Stimulated activated CD4-positive, alpha-beta T cell treated with anti-CD3 and anti-CD28 coated beads, Interleukin-12 subunit alpha, Interleukin-12 subunit beta, amount 100 ng/mL, for 48 hours (primary cell): Measurements from ENCODE around the gene RGR.

Experiments
- DNase-seq, 3 donors: peaks; one replicate each; pipeline ENCODE4 v3.0.0-alpha.2; 2020; ENCODE audit warnings: low read depth in 2 of 3, low spot score in 1 of 3

The RGR gene

GRCh38 chr10:84244651-84245270, at the start of gene RGR:
Gene RGR (plus strand): TSS chr10:84245053. CDS start chr10:84245091, 38 bp downstream.
- DNase-seq, result no peak

- DNase-seq, result no peak
Observed at GRCh38 chr10:84196083-84196482, 48.8 kb upstream of the RGR start.

- DNase-seq, result no peak
Observed at GRCh38 chr10:84196941-84197340, 47.9 kb upstream of the RGR start.

GRCh38 chr10:84197643-84198042, 47.2 kb upstream of the RGR start:
- no peak for DNase-seq

GRCh38 chr10:84198206-84198915, 46.5 kb upstream of the RGR start:
- no peak for DNase-seq

GRCh38 chr10:84200537-84201243, 44.2 kb upstream of the RGR start:
- no peak for DNase-seq

GRCh38 chr10:84201244-84201606, 43.6 kb upstream of the RGR start:
- DNase-seq, result no peak

GRCh38 chr10:84201682-84202081, 43.2 kb upstream of the RGR start:
- DNase-seq, result no peak

- DNase-seq, result no peak
Observed at GRCh38 chr10:84202349-84202748, 42.5 kb upstream of the RGR start.

GRCh38 chr10:84204122-84204521, 40.7 kb upstream of the RGR start:
- DNase-seq, result no peak

GRCh38 chr10:84204610-84205009, 40.2 kb upstream of the RGR start:
- no peak for DNase-seq

GRCh38 chr10:84205049-84205852, 39.6 kb upstream of the RGR start:
- DNase-seq, result peak; percentile 50 to 68 (median 59)

- DNase-seq, result no peak
Observed at GRCh38 chr10:84205853-84206525, 38.9 kb upstream of the RGR start.

GRCh38 chr10:84208023-84208422, 36.8 kb upstream of the RGR start:
- no peak for DNase-seq

GRCh38 chr10:84211566-84211965, 33.3 kb upstream of the RGR start:
- DNase-seq, result no peak

GRCh38 chr10:84212014-84212413, 32.8 kb upstream of the RGR start:
- DNase-seq, result no peak

- no peak for DNase-seq
Observed at GRCh38 chr10:84213076-84213475, 31.8 kb upstream of the RGR start.

- no peak for DNase-seq
Observed at GRCh38 chr10:84214046-84214572, 30.7 kb upstream of the RGR start.

GRCh38 chr10:84214612-84215235, 30.1 kb upstream of the RGR start:
- DNase-seq, result peak; percentile 8 to 48 (median 26)

GRCh38 chr10:84216834-84217233, 28.0 kb upstream of the RGR start:
- DNase-seq, result no peak
